Effector CD4-positive, alpha-beta T cell (primary cell): Measurements from ENCODE around the gene CASD1.

Experiments
- DNase-seq: peaks from one replicate; pipeline ENCODE4 v3.0.0-alpha.2; 2020
- total RNA-seq: gene quantifications from one replicate; lab custom pipeline; 2026; lab: John Stamatoyannopoulos, UW

Gene CASD1
- 49.2 reads per million, percentile 68 among the genes with 10 or more reads in this experiment for total RNA-seq

GRCh38 chr7:94509264-94509886 lies at the start of gene CASD1:
CASD1 (plus strand) TSS chr7:94509809; CDS start chr7:94510085, 276 bp downstream.
- peak; percentile 42 for DNase-seq

- no peak for DNase-seq
Measured at GRCh38 chr7:94466516-94466915, 43.1 kb upstream of the CASD1 start.

- DNase-seq = no peak
Measured at GRCh38 chr7:94471604-94472003, 38.0 kb upstream of the CASD1 start.

- DNase-seq = no peak
Measured at GRCh38 chr7:94472608-94473007, 37.0 kb upstream of the CASD1 start.

- no peak for DNase-seq
Measured at GRCh38 chr7:94476251-94476840, 33.3 kb upstream of the CASD1 start.

- no peak for DNase-seq
Measured at GRCh38 chr7:94477878-94478277, 31.7 kb upstream of the CASD1 start.

GRCh38 chr7:94478648-94479214 lies 30.9 kb upstream of the CASD1 start:
- DNase-seq = no peak

GRCh38 chr7:94481279-94481678 lies 28.3 kb upstream of the CASD1 start:
- DNase-seq = no peak

- no peak for DNase-seq
Measured at GRCh38 chr7:94482796-94483195, 26.8 kb upstream of the CASD1 start.

GRCh38 chr7:94483843-94484242 lies 25.8 kb upstream of the CASD1 start:
- DNase-seq = no peak

GRCh38 chr7:94486216-94486615 lies 23.4 kb upstream of the CASD1 start:
- no peak for DNase-seq

- DNase-seq = no peak
Measured at GRCh38 chr7:94491410-94491809, 18.2 kb upstream of the CASD1 start.

- DNase-seq = no peak
Measured at GRCh38 chr7:94492601-94493000, 17.0 kb upstream of the CASD1 start.

- DNase-seq = no peak
Measured at GRCh38 chr7:94497874-94498670, 11.5 kb upstream of the CASD1 start.

- no peak for DNase-seq
Measured at GRCh38 chr7:94498918-94499317, 10.7 kb upstream of the CASD1 start.

GRCh38 chr7:94507462-94507861 lies 2.1 kb upstream of the CASD1 start:
- no peak for DNase-seq

GRCh38 chr7:94507962-94508361 lies 1.6 kb upstream of the CASD1 start:
- no peak for DNase-seq

GRCh38 chr7:94509887-94510581 lies 425 bp downstream of the CASD1 start:
- peak; percentile 53 for DNase-seq

GRCh38 chr7:94510582-94511496 lies 1.2 kb downstream of the CASD1 start:
- no peak for DNase-seq

GRCh38 chr7:94511718-94512117 lies 2.1 kb downstream of the CASD1 start:
- no peak for DNase-seq

- no peak for DNase-seq
Measured at GRCh38 chr7:94512735-94513564, 3.3 kb downstream of the CASD1 start.
